Stimulated activated CD4-positive, alpha-beta T cell treated with anti-CD3 and anti-CD28 coated beads, Interleukin-15, amount 100 ng/mL, for 24 hours (primary cell): ENCODE measurements around the gene DGKD.

Experiments
- DNase-seq: peaks from one replicate; pipeline ENCODE4 v3.0.0-alpha.2; 2020

Gene DGKD

DNA sequence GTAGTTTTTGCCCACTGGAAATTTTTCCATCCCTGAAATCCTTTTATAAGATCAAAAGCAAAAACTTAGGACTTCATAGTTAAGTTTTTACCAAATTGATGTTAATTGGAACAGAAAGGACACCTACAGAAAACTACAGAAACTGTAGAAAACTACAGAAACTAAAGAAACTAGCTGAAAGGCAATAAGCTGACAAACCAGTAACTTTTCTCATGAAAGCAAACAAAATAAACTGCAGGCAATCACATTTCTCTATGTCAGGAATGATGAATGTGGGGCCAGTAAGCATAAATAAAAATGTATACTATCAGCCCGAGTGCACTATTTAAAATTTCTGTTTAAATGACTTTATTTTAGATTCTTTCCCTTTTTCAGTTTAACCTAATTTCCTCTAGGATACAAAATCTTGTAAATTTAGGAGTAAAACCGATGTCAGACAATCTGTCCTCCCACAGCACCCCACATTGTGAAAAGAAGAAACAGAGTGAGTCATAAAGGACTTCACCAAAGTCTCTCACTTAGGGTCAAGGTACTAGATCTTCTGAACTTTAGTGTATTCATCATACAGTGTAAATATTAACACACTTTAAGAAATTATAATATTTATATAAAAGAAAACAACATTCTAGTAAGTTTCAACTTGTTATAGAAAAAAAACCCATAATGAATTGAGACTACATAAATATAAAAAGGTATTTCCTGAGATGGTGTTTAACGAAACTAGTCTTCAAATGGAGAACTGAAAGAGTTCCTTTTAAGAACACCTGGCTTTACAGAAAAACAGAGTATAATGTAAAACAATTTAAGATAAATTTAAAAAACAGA is 165.7 kb downstream of the DGKD start:
- DNase-seq, result no peak
